T-cell (primary cell): ENCODE data around the gene NUDT9. TPM values are rescaled to one million over a fixed set of nuclear protein-coding genes. Genes with fewer than 3 reads are reported as not detected.

ENCODE experiments used
- ATAC-seq, 4 experiments: fragments of 200-7000 bp in 3 of 4; fragments of 150-1000 bp in 1 of 4; cut with Tn5 transposase; replicated peaks in 1 of 4; 1 replicate in 3 of 4; 2 replicates in 1 of 4; pipeline ENCODE4 v1.10.0; 2021; ENCODE audit warnings: moderate library complexity in 3 of 4, mild to moderate bottlenecking in 2 of 4, moderate number of reproducible peaks in 1 of 4
- CTCF ChIA-PET, 2 donors: fragments of 300-600 bp; sonication (Branson Sonifier 250); formaldehyde crosslinking; loops; one replicate each; lab custom pipeline; 2022; ENCODE audit warnings: antibody characterized with exemption in 2 of 2; lab: Charles Lee
- POLR2A ChIA-PET, 2 donors: fragments of 300-600 bp; sonication (Branson Sonifier 250); formaldehyde crosslinking; loops; one replicate each; lab custom pipeline; 2022; ENCODE audit warnings: antibody characterized with exemption in 2 of 2; lab: Charles Lee
- DNase-seq, 35 experiments: peaks; one replicate each; pipeline versions ENCODE4 v3.0.0 to v3.0.0-alpha.2; 2013 to 2023
- H3K27ac ChIP-seq: one replicate; pipeline ENCODE4 v1.5.1; 2013; ENCODE audit warnings: low read length
- H3K27me3 ChIP-seq, 2 experiments: replicated peaks in 1 of 2; 1 replicate in 1 of 2; 2 replicates in 1 of 2; pipeline versions ENCODE4 v1.6.1 to v1.7.0; 2013; ENCODE audit warnings: low read length in 1 of 2, mixed read lengths in 1 of 2; ENCODE audit not compliant: control insufficient read depth in 2 of 2, insufficient read depth in 2 of 2; ENCODE audit errors: extremely low read depth in 1 of 2
- H3K36me3 ChIP-seq, 2 donors: 1 replicate in 1 of 2; 2 replicates in 1 of 2; pipeline versions ENCODE4 v1.6.1 to v1.7.0; 2013; ENCODE audit warnings: low read length in 1 of 2; ENCODE audit not compliant: control insufficient read depth in 2 of 2, insufficient read depth in 1 of 2; ENCODE audit errors: extremely low read depth in 1 of 2
- H3K4me1 ChIP-seq, 2 experiments: 1 replicate in 1 of 2; 2 replicates in 1 of 2; pipeline versions ENCODE4 v1.6.1 to v1.7.0; 2013; ENCODE audit warnings: low read length in 2 of 2, mixed read lengths in 1 of 2; ENCODE audit not compliant: insufficient read depth in 2 of 2, control insufficient read depth in 1 of 2; ENCODE audit errors: extremely low read depth in 1 of 2
- H3K4me3 ChIP-seq, 2 donors: 1 replicate in 1 of 2; 2 replicates in 1 of 2; pipeline versions ENCODE4 v1.5.1 to v1.7.0; 2013; ENCODE audit warnings: mild to moderate bottlenecking in 2 of 2, low read length in 1 of 2, moderate library complexity in 1 of 2; ENCODE audit not compliant: control insufficient read depth in 1 of 2; ENCODE audit errors: extremely low read depth in 1 of 2
- H3K9me3 ChIP-seq: 2 replicates; pipeline ENCODE4 v1.7.0; 2013
- H3K27ac Mint-ChIP-seq, 2 donors: one replicate each; pipeline ENCODE4 v1.8.0; 2020 to 2021; ENCODE audit warnings: mild to moderate bottlenecking in 2 of 2, mixed read lengths in 2 of 2
- H3K27me3 Mint-ChIP-seq, 2 donors: one replicate each; pipeline ENCODE4 v1.8.0; 2021 to 2022; ENCODE audit warnings: mixed read lengths in 2 of 2
- H3K36me3 Mint-ChIP-seq: one replicate; pipeline ENCODE4 v1.8.0; 2021; ENCODE audit warnings: mixed read lengths
- H3K4me1 Mint-ChIP-seq, 3 donors: one replicate each; pipeline ENCODE4 v1.8.0; 2020 to 2022; ENCODE audit warnings: mixed read lengths in 3 of 3, mild to moderate bottlenecking in 1 of 3
- H3K4me3 Mint-ChIP-seq, 3 donors: one replicate each; pipeline ENCODE4 v1.8.0; 2020 to 2022; ENCODE audit warnings: mild to moderate bottlenecking in 3 of 3, mixed read lengths in 3 of 3, moderate library complexity in 3 of 3
- H3K9me3 Mint-ChIP-seq, 3 donors: one replicate each; pipeline ENCODE4 v1.8.0; 2020 to 2022; ENCODE audit warnings: mixed read lengths in 3 of 3
- WGBS: methylation state at CpG from one replicate; pipeline ENCODE4 v1.1.5; 2013; ENCODE audit warnings: missing lambda C conversion rate; ENCODE audit not compliant: insufficient coverage; 5-methylcytosine and 5-hydroxymethylcytosine counted together
- total RNA-seq, 35 experiments: library from RNA in 6 of 35; stranded (reverse) in 6 of 35; fragments of 120-200 nt in 1 of 35; gene quantifications; one replicate each; pipeline versions ENCODE4 v1.2.1 to v1.2.4 and lab custom pipeline; 2013 to 2026

NUDT9 gene
- total RNA-seq, 5 donors from 2014 or later (not counting 1 experiment from before 2014, with no cell fraction given), result 10.1 to 18.0 (median 13.9) TPM

GRCh38 chr4:87428979-87429378 lies 6.6 kb downstream of the NUDT9 start:
- H3K4me1 Mint-ChIP-seq, result peaks cover 69 to 70% (median 69%) of the 10 kb centered on the region in 3 donors
- POLR2A ChIA-PET, result no interaction called here
- H3K4me1 ChIP-seq, result peaks cover 3 to 10% of the 10 kb centered on the region in 2 experiments
- H3K9me3 Mint-ChIP-seq, result no peaks in the 10 kb centered on the region
- H3K4me3 Mint-ChIP-seq, result no peak overlapping the region
- no peaks in the 10 kb centered on the region for H3K36me3 ChIP-seq
- H3K27ac Mint-ChIP-seq, result no peak overlapping the region
- 100% methylated on average over 1 of the region's 6 CpGs for WGBS
- no peaks in the 10 kb centered on the region for H3K27me3 ChIP-seq
- CTCF ChIA-PET, result no interaction called here
- no peak overlapping the region for H3K4me3 ChIP-seq
- no peaks in the 10 kb centered on the region for H3K9me3 ChIP-seq
- no peak overlapping the region for H3K27ac ChIP-seq
- peaks cover 4% of the 10 kb centered on the region for H3K36me3 Mint-ChIP-seq
- DNase-seq, result no peak
- no peak for ATAC-seq
- no peaks in the 10 kb centered on the region for H3K27me3 Mint-ChIP-seq

GRCh38 chr4:87430038-87430437 lies 7.7 kb downstream of the NUDT9 start:
- Histone ChIP-seq H3K27ac (no peak overlapping the region), H3K4me3 (no peak overlapping the region), H3K27me3 (no peaks in the 10 kb centered on the region), H3K36me3 (no peaks in the 10 kb centered on the region), H3K4me1 (peaks cover 0 to 2% of the 10 kb centered on the region in 2 experiments), H3K9me3 (no peaks in the 10 kb centered on the region)
- H3K27me3 Mint-ChIP-seq, result no peaks in the 10 kb centered on the region
- peaks cover 4% of the 10 kb centered on the region for H3K36me3 Mint-ChIP-seq
- no peaks in the 10 kb centered on the region for H3K9me3 Mint-ChIP-seq
- DNase-seq, result no peak
- ChIA-PET POLR2A (no interaction called here), CTCF (no interaction called here)
- no peak overlapping the region for H3K4me3 Mint-ChIP-seq
- H3K4me1 Mint-ChIP-seq, result peaks cover 60 to 62% (median 61%) of the 10 kb centered on the region in 3 donors
- no peak for ATAC-seq
- H3K27ac Mint-ChIP-seq, result peak overlapping the region in 1 of 2 donors; percentile 31
- WGBS, result 92% methylated on average over 2 of the region's 2 CpGs

GRCh38 chr4:87433342-87433741 lies 11.0 kb downstream of the NUDT9 start:
- Mint-ChIP-seq H3K4me3 (no peak overlapping the region), H3K27me3 (no peaks in the 10 kb centered on the region), H3K4me1 (peaks cover 43 to 49% (median 44%) of the 10 kb centered on the region in 3 donors), H3K27ac (peak overlapping the region in 1 of 2 donors; percentile 23), H3K9me3 (no peaks in the 10 kb centered on the region), H3K36me3 (peaks cover 23% of the 10 kb centered on the region)
- H3K36me3 ChIP-seq, result peaks cover 4 to 17% of the 10 kb centered on the region in 2 donors
- WGBS, result no CpG with 5 or more reads among the region's 2 CpGs
- no peaks in the 10 kb centered on the region for H3K27me3 ChIP-seq
- no peaks in the 10 kb centered on the region for H3K9me3 ChIP-seq
- no peaks in the 10 kb centered on the region for H3K4me1 ChIP-seq
- ChIA-PET CTCF (no interaction called here), POLR2A (no interaction called here)
- DNase-seq (no peak), ATAC-seq (no peak)
- H3K4me3 ChIP-seq, result no peak overlapping the region
- H3K27ac ChIP-seq, result no peak overlapping the region

- ATAC-seq, result no peak
- ChIA-PET CTCF (interaction anchor here in 1 of 2 donors (0.6 to 0.8 kb wide), 2 partner anchors 25 to 165 kb away, joined by 3 read pairs; no protein-coding TSS in a partner anchor), POLR2A (interaction anchor here in 1 of 2 donors (0.6 kb wide), 1 partner anchor 36 kb away, joined by 3 read pairs; no protein-coding TSS in a partner anchor)
- no peak overlapping the region for H3K27ac Mint-ChIP-seq
- H3K9me3 Mint-ChIP-seq, result no peaks in the 10 kb centered on the region
- Histone ChIP-seq H3K27ac (no peak overlapping the region), H3K4me1 (no peaks in the 10 kb centered on the region), H3K9me3 (no peaks in the 10 kb centered on the region), H3K27me3 (no peaks in the 10 kb centered on the region), H3K36me3 (peaks cover under 1 to 20% of the 10 kb centered on the region in 2 donors), H3K4me3 (no peak overlapping the region)
- H3K36me3 Mint-ChIP-seq, result peaks cover 50% of the 10 kb centered on the region
- H3K4me3 Mint-ChIP-seq, result no peak overlapping the region
- no peak for DNase-seq
- no peaks in the 10 kb centered on the region for H3K27me3 Mint-ChIP-seq
- no CpG with 5 or more reads among the region's 3 CpGs for WGBS
- H3K4me1 Mint-ChIP-seq, result peaks cover 0 to 7% (median 0%) of the 10 kb centered on the region in 3 donors
Measured at GRCh38 chr4:87442889-87443288, 20.5 kb downstream of the NUDT9 start.

GRCh38 chr4:87444741-87445140 lies 22.4 kb downstream of the NUDT9 start:
- Mint-ChIP-seq H3K36me3 (peaks cover 42% of the 10 kb centered on the region), H3K4me3 (no peak overlapping the region), H3K4me1 (peaks cover 0 to 7% (median 0%) of the 10 kb centered on the region in 3 donors), H3K27ac (no peak overlapping the region), H3K9me3 (no peaks in the 10 kb centered on the region), H3K27me3 (no peaks in the 10 kb centered on the region)
- DNase-seq, result no peak
- H3K4me1 ChIP-seq, result no peaks in the 10 kb centered on the region
- POLR2A ChIA-PET, result no interaction called here
- H3K27me3 ChIP-seq, result no peaks in the 10 kb centered on the region
- WGBS, result no CpG with 5 or more reads among the region's 1 CpG
- ATAC-seq, result no peak
- H3K4me3 ChIP-seq, result no peak overlapping the region
- H3K36me3 ChIP-seq, result peaks cover 5 to 11% of the 10 kb centered on the region in 2 donors
- H3K27ac ChIP-seq, result no peak overlapping the region
- H3K9me3 ChIP-seq, result no peaks in the 10 kb centered on the region
- CTCF ChIA-PET, result no interaction called here

- no peaks in the 10 kb centered on the region for H3K27me3 ChIP-seq
- no peaks in the 10 kb centered on the region for H3K27me3 Mint-ChIP-seq
- H3K9me3 Mint-ChIP-seq, result no peaks in the 10 kb centered on the region
- H3K4me1 ChIP-seq, result no peaks in the 10 kb centered on the region
- H3K4me3 Mint-ChIP-seq, result no peak overlapping the region
- ChIA-PET POLR2A (interaction anchor here in 1 of 2 donors (0.6 kb wide), 1 partner anchor 176 kb away, joined by 3 read pairs; no protein-coding TSS in a partner anchor), CTCF (interaction anchor here (0.6 to 1.0 kb wide), 5 partner anchors 13 to 590 kb away, joined by 3 to 5 read pairs (median 3); no protein-coding TSS in a partner anchor)
- H3K36me3 Mint-ChIP-seq, result peaks cover 41% of the 10 kb centered on the region
- no peak overlapping the region for H3K27ac ChIP-seq
- no peaks in the 10 kb centered on the region for H3K9me3 ChIP-seq
- H3K36me3 ChIP-seq, result peaks cover 5 to 17% of the 10 kb centered on the region in 2 donors
- ATAC-seq (no peak), DNase-seq (no peak)
- peaks cover 0 to 7% (median 0%) of the 10 kb centered on the region in 3 donors for H3K4me1 Mint-ChIP-seq
- 100% methylated on average over 1 of the region's 3 CpGs for WGBS
- no peak overlapping the region for H3K27ac Mint-ChIP-seq
- H3K4me3 ChIP-seq, result no peak overlapping the region
Measured at GRCh38 chr4:87445964-87446363, 23.6 kb downstream of the NUDT9 start.
